ENCODE results near the gene SYS1.
A peak's percentile ranks its signal among the peaks of the same experiment; 100 is the strongest.

Gene SYS1

DNA sequence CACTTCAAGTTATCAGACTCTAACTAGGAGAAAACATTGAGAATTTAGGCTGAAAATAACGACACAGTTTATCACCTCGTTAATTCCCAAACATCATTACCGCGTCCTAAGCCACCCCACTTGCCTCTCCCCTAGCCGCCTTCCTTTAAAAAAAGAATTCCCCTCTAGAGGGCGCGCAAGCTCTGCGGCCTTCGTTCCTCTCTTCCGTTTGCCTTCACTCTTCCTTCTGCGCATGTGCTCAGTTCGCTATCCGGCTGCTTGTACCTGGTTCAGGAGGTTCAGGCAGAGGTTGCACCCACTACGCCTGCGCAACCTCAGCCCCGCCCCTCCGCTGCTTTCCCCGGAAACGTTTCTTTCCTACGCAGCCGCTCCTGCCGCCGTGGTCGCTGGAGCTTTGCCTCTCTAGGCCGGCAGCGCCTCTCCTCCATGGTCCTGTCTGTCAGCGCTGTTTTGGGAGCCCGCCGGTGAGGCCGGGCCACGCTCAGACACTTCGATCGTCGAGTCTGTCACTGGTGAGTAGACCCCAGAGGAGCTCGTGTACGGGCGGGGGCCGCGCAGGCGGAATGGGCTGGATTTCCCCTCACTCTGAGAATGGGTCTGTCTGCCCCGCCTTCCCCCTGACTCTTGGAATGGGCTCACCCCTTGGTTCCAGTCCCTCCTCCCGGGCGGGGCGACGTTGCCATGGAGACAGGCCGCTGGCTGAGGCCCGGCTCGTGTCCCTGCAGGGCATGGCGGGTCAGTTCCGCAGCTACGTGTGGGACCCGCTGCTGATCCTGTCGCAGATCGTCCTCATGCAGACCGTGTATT lies at the start of gene SYS1:
Gene SYS1 (plus strand): TSS at position 353 of the 807 bp plus-strand sequence. CDS start 376 bp downstream, at position 729.
- Mint-ChIP-seq H3K27me3 (no peaks in the 10 kb centered on the region), H3K9me3 (no peaks in the 10 kb centered on the region), H3K4me3 (peak within 1 kb of the TSS; percentile 100), H3K36me3 (ENCODE audit: low read depth) (peaks cover 42% of the 10 kb centered on the region), H3K4me1 (ENCODE audit: low read depth) (peaks cover 60% of the 10 kb centered on the region), H3K27ac (peak within 1 kb of the TSS; percentile 100)
- DNase-seq: peak; percentile 99

DNA sequence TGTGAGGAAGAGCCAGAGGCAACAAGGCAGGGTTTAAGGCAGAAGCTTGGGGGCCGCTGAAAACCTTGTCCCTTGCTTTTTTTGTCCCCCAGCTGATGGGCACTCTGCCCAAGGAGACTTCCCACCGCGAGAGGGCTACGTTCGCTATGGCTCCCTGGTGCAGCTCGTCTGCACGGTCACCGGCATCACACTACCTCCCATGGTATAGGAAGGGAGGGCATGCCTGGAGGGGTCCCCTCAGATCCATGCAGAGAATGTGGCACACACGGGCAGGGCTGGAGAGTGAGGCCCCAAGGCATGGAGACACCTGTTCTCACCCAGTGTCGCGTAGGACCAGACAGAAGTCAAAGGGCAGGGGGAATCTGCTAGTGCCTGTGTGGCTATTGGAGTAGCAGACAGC lies 49.0 kb upstream of the SYS1 start:
- Mint-ChIP-seq H3K9me3 (no peaks in the 10 kb centered on the region), H3K36me3 (ENCODE audit: low read depth) (no peaks in the 10 kb centered on the region), H3K27ac (no peak overlapping the region), H3K4me3 (no peak overlapping the region), H3K27me3 (peaks cover 71% of the 10 kb centered on the region), H3K4me1 (ENCODE audit: low read depth) (peaks cover 17% of the 10 kb centered on the region)
- DNase-seq: no peak

DNA sequence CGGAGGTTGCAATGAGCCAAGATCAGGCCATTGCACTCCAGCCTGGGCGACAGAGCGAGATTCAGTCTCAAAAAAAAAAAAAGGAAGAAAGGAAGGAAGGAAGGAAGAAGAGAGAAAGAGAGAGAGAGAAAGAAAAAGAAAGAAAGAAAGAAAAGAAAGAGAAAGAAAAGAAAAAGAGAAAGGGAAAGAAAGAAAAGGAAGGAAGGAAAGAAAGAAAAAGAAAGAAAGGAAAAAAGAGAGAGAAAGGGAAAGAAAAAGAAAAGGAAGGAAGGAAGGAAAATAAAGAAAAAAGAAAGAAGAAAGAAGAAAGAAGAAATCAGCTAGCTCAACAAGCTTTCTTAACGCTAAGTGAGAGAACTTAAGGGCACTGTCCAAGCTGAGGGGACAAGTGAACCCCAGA lies 47.3 kb upstream of the SYS1 start:
- Mint-ChIP-seq H3K27me3 (peaks cover 57% of the 10 kb centered on the region), H3K4me1 (ENCODE audit: low read depth) (peaks cover 25% of the 10 kb centered on the region), H3K36me3 (ENCODE audit: low read depth) (no peaks in the 10 kb centered on the region), H3K27ac (no peak overlapping the region), H3K9me3 (no peaks in the 10 kb centered on the region), H3K4me3 (no peak overlapping the region)
- DNase-seq: no peak

DNA sequence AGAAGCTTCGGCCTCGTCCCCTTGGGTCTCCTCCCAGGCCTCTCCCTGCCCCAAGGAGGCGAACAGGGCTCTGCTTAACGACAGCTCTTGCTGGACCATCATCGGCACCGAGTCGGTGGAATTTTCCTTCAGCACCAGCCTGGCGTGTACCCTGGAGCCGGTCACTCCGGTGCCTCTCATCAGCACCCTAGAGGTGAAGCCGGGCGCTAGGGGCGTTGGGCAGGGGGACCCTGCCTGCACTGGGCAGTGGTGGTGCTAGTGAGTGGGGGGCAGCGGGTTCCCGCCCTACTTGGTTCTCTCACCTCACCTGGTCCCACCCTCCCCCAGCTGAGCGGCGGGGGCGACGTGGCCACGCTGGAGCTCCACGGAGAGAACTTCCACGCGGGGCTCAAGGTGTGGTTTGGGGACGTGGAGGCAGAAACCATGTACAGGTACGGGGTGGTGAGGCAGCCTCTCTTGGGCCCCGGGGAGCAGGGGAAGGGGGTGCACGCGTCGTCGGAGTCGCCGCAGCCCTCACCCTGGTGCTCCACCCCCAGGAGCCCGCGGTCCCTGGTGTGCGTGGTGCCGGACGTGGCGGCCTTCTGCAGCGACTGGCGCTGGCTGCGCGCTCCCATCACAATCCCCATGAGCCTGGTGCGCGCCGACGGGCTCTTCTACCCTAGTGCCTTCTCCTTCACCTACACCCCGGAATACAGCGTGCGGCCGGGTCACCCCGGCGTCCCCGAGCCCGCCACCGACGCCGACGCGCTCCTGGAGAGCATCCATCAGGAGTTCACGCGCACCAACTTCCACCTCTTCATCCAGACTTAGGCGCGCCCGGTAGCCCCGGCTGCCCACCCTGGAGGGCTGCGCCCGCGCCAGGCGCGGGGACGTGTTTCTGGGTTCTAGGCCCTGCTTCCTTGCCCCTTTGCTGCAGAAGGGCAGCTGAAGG lies 46.5 kb upstream of the SYS1 start:
- Mint-ChIP-seq H3K9me3 (no peaks in the 10 kb centered on the region), H3K4me3 (no peak overlapping the region)

DNA sequence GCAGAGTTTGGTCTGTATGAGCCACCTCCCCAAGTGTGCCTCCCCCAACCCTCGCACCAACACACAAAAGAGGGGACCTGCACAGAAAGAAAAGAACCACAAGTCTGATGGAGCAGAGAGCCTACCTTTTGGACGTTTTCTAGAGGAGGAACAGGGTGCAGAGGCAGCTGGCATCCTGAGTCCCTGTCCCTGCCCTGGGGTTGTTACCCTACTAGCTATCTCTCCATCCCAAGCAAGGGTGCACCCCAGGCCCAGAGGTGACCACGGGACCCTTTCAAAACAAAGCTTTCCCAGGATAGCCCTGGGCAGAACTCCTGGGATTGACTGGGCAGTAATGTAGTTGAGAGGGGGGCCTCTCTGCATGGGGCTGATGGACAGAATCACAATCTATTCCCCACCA lies 45.1 kb upstream of the SYS1 start:
- no peak for DNase-seq
- H3K4me1 Mint-ChIP-seq (ENCODE audit: low read depth): peaks cover 27% of the 10 kb centered on the region
- H3K27ac Mint-ChIP-seq: peak overlapping the region; percentile 66
- H3K27me3 Mint-ChIP-seq: peaks cover 36% of the 10 kb centered on the region
- no peaks in the 10 kb centered on the region for H3K36me3 Mint-ChIP-seq (ENCODE audit: low read depth)
- no peak overlapping the region for H3K4me3 Mint-ChIP-seq
- H3K9me3 Mint-ChIP-seq: no peaks in the 10 kb centered on the region

More for the DNA sequence above, 46.5 kb upstream of the SYS1 start:
- no peaks in the 10 kb centered on the region for H3K36me3 Mint-ChIP-seq (ENCODE audit: low read depth)
- H3K27me3 Mint-ChIP-seq: peaks cover 50% of the 10 kb centered on the region
- no peak for DNase-seq
- peaks cover 28% of the 10 kb centered on the region for H3K4me1 Mint-ChIP-seq (ENCODE audit: low read depth)
- H3K27ac Mint-ChIP-seq: no peak overlapping the region

DNA sequence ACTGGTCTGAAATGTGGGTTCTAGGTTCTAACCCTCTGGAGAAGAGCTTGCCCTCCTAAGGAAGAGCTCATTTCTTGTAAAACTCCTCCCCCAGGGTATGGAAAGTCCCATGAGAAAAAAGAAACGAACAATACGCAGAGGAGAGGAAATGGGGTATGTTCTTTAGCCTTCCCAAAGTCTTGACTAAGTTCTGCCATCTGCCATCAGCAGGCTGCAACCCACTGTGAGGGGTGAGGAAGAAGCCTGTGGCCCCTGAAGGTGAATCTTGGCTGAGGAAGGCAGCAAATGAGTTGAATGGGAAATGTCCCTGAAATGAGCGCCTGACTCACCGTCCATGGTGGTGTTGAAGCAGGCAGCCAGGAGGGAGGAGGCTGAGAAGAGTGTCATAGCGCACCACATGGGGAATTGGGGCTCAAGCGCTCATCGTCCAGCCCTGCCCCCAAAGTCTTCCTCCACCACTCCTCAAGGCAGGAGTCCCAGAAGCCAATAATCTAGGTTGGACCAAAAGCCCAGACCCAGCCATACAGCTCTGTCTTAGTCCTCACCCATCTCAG lies 44.5 kb upstream of the SYS1 start:
- DNase-seq: no peak
- H3K36me3 Mint-ChIP-seq (ENCODE audit: low read depth): no peaks in the 10 kb centered on the region
- no peaks in the 10 kb centered on the region for H3K9me3 Mint-ChIP-seq
- H3K27me3 Mint-ChIP-seq: peaks cover 33% of the 10 kb centered on the region
- peak overlapping the region; percentile 66 for H3K27ac Mint-ChIP-seq
- H3K4me3 Mint-ChIP-seq: no peak overlapping the region
- H3K4me1 Mint-ChIP-seq (ENCODE audit: low read depth): peaks cover 27% of the 10 kb centered on the region

DNA sequence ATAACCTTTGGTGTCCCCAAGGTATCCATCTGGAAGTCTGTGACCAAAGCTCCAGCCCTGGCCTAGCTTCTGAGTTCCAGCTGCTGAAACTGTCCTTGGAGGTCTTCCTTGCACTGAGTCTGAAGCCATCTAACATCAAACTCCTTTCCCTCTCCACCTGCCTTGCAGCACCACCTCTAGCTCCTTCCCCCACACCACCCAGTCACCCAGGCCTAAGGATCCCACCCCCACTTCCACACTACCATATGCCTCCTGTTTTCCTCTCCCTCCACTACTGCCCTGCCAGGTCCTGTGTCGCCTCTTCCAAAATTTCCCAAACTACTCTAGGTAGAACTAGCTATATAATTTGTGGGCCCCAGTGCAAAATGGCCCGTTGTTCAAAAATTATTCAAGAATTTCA lies 44.0 kb upstream of the SYS1 start:
- Mint-ChIP-seq H3K27ac (peak overlapping the region; percentile 66), H3K36me3 (ENCODE audit: low read depth) (no peaks in the 10 kb centered on the region), H3K4me1 (ENCODE audit: low read depth) (peaks cover 27% of the 10 kb centered on the region), H3K4me3 (peak overlapping the region; percentile 2), H3K27me3 (peaks cover 28% of the 10 kb centered on the region), H3K9me3 (no peaks in the 10 kb centered on the region)
- DNase-seq: no peak

DNA sequence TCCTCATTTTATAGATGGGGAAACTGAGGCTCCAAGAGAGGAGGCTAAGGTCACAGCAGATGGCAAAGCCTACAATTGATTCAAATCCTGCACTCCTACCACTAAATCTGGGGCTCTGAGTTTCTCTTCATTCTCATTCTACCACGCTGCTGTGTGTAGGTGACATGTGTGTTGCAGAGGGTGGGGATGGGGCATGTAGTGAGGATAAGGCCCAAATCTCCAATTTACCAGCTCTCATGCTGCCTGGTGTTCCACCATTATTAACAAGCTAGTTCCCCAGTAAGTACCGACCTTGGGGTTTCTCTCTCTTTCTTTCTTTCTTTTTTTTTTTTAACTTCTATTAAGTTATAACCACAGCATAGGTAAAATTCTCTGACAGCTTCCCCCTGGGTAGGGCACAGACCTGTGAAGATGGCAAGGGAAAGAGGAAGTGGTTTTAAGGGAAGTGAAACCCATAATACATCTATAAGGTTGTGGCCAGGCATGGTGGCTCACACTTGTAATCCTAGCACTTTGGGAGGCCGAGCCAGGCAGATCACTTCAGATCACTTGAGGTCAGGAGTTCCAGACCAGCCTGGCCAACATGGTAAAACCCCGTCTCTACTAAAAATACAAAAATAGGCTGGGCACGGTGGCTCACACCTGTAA lies 41.9 kb upstream of the SYS1 start:
- Mint-ChIP-seq H3K4me3 (no peak overlapping the region), H3K27ac (peak overlapping the region; percentile 29), H3K9me3 (no peaks in the 10 kb centered on the region), H3K27me3 (peaks cover 10% of the 10 kb centered on the region), H3K4me1 (ENCODE audit: low read depth) (peaks cover 27% of the 10 kb centered on the region), H3K36me3 (ENCODE audit: low read depth) (peaks cover 10% of the 10 kb centered on the region)
- DNase-seq: no peak

DNA sequence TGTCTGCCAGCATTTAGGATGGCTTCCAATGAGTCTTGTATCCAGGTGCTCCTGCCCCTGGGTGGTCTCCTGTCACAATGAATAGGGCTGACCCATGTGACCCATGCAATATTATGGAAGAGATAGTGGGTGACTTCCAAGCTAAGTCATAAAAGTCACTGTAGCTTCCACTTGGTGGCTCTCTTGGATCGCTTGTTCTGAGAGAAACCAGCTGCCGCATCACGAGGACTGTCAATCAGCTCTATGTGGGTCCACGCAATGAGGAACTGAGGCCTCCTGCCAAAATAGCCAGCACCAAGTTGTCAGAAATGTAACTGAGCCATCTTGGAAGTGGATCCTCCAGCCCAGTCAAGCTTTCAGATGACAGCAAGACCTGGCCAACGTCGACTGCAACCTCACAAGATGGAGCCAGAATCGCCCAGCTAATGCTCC lies 40.0 kb upstream of the SYS1 start:
- H3K36me3 Mint-ChIP-seq (ENCODE audit: low read depth): peaks cover 26% of the 10 kb centered on the region
- H3K4me1 Mint-ChIP-seq (ENCODE audit: low read depth): peaks cover 27% of the 10 kb centered on the region
- H3K27ac Mint-ChIP-seq: no peak overlapping the region
- no peak overlapping the region for H3K4me3 Mint-ChIP-seq
- H3K9me3 Mint-ChIP-seq: no peaks in the 10 kb centered on the region
- no peaks in the 10 kb centered on the region for H3K27me3 Mint-ChIP-seq
- DNase-seq: no peak

DNA sequence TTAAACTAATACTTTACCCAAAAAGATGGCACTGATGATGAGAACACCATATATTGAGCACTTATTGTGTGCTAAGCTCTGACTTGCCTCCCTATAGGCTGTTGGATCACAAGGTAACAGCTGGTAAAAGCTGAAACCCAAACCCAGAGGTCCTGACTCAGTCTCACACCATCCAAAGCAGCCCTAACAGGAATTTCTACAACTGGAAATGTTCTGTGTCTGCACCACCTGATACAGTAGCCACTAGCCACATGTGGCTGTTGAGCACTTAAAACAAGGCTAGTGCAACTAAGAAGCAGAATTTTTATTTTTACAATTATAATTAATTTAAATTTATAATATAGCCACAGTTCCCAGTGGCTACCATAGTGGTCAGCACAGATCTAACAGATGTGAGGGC lies 39.2 kb upstream of the SYS1 start:
- Mint-ChIP-seq H3K27me3 (no peaks in the 10 kb centered on the region), H3K4me1 (ENCODE audit: low read depth) (peaks cover 20% of the 10 kb centered on the region), H3K27ac (no peak overlapping the region), H3K9me3 (no peaks in the 10 kb centered on the region), H3K4me3 (no peak overlapping the region), H3K36me3 (ENCODE audit: low read depth) (peaks cover 33% of the 10 kb centered on the region)
- no peak for DNase-seq

DNA sequence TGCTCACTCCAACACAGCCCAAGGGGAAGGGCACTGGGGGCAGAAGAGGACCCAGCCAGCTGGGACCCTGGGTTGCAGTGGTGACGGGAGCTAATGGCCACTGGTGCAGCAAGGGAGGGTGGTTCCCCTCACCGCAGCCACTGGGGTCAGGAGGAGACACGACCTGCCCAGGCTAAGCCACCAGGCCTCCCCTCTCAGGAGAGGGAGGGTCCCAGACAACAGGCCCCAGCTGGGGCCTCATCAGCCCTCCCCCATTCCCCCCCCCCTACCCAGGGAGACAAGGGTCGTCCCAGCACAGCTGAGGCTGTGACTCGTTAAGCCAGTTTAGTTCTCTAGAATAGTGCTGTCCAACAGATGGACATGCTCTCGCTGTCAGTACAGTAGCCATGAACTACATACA lies 37.6 kb upstream of the SYS1 start:
- DNase-seq: no peak
- no peaks in the 10 kb centered on the region for H3K27me3 Mint-ChIP-seq
- H3K27ac Mint-ChIP-seq: no peak overlapping the region
- H3K4me1 Mint-ChIP-seq (ENCODE audit: low read depth): peaks cover 11% of the 10 kb centered on the region
- no peak overlapping the region for H3K4me3 Mint-ChIP-seq
- peaks cover 49% of the 10 kb centered on the region for H3K36me3 Mint-ChIP-seq (ENCODE audit: low read depth)
- no peaks in the 10 kb centered on the region for H3K9me3 Mint-ChIP-seq

DNA sequence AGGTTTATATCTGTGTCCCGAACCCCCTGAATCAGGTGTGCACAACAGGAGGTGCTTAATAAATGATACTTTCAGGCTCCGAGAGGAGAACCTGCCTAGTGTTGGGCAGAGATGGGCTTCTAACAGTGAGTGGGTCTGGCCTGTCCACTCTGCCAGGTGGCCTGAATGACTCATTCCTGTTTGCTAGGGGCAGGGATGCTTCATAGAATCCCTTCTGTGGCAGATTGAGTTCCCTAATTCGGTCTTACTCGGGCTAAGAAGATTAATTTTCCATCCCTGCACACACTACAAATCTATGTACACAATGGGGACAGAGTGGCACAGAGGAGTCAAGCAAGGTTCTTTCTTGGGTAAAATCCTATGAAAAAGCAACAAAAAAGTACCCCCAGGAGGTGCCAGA lies 34.5 kb upstream of the SYS1 start:
- no peak for DNase-seq
- no peaks in the 10 kb centered on the region for H3K27me3 Mint-ChIP-seq
- H3K27ac Mint-ChIP-seq: no peak overlapping the region
- H3K9me3 Mint-ChIP-seq: no peaks in the 10 kb centered on the region
- H3K4me1 Mint-ChIP-seq (ENCODE audit: low read depth): no peaks in the 10 kb centered on the region
- peaks cover 75% of the 10 kb centered on the region for H3K36me3 Mint-ChIP-seq (ENCODE audit: low read depth)
- no peak overlapping the region for H3K4me3 Mint-ChIP-seq

DNA sequence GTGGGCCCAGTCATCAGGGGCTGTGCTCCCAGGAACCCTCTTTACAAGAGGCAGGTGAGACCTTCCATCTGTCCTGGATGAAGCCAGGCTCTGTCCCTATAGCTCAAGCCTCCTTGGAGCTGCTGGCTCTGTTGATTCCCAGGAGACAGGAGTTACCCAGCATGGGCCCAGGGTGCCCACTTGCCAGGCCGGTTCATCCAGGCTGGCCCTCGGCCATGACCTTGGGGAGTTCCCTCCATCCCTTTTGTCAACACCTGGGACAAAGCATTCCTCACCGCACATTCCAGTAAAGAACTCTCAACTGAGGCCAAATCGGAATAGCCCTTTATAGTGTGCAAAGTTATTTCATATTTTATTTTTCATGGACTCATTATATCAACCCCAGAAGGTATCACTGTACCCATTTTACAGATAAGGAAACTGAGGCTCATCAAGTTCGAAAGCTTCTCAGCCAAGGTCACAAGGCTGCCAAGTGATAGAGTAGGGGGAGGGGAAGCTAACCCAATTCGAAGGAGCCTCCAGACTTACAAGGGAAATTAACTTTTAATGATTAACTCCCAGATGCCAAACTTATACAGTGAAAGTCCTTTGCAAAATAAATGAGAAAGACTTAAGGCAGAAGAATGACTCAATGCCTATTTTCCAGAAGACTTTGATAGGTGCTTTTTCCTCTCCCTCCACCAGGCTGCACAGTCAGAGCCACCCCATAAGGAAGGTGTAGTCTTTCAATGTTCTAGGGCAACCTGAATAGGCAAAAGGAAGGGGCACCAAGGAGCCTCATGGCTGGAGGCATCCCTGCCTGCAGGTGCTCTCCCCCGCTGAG lies 33.2 kb upstream of the SYS1 start:
- no peak for DNase-seq
- Mint-ChIP-seq H3K36me3 (ENCODE audit: low read depth) (peaks cover 81% of the 10 kb centered on the region), H3K27ac (no peak overlapping the region), H3K4me3 (no peak overlapping the region), H3K4me1 (ENCODE audit: low read depth) (no peaks in the 10 kb centered on the region), H3K27me3 (no peaks in the 10 kb centered on the region), H3K9me3 (no peaks in the 10 kb centered on the region)
